Endometrial microvascular endothelial cells (primary cell): ENCODE measurements around the gene PTPRT. TPM values are rescaled to one million over a fixed set of nuclear protein-coding genes. Genes with fewer than 3 reads are reported as not detected.

Source experiments
- in situ Hi-C: cut with HindIII; loops from 2 replicates; pipeline ENCODE4 v1.10.0; 2017; ENCODE audit warnings: low sequenced_read_pairs, low pct_unique_long_range_greater_than_20kb; ENCODE audit errors: inconsistent ontology term
- total RNA-seq: library from RNA; depleted of rRNA; stranded (reverse); fragments of >200 nt; gene quantifications from one replicate; pipeline ENCODE4 v1.2.3, GENCODE V29; 2015; ENCODE audit errors: inconsistent ontology term

The PTPRT gene
- total RNA-seq, 1 donor from 2014 or later, result not detected

DNA sequence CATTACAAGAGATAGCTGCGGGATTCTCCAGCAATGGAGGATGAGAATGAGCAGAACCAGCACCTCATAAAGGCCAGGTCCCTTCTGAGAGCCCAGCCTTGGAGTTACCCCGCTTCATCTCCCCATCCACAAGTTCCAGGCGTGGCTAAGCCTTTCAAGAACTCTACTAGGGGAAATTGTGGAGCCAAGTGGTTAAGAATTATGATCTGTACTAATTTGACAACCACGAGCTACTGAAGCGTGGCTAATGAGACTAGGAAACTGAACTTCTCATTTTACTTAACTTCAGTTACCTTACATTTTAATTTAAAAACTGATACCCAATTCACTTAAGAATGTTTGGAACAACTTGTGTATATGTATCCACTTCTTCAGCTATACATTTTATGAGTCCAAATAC, 401.0 kb downstream of the PTPRT start:
- in situ Hi-C loops, result no loop called here

DNA sequence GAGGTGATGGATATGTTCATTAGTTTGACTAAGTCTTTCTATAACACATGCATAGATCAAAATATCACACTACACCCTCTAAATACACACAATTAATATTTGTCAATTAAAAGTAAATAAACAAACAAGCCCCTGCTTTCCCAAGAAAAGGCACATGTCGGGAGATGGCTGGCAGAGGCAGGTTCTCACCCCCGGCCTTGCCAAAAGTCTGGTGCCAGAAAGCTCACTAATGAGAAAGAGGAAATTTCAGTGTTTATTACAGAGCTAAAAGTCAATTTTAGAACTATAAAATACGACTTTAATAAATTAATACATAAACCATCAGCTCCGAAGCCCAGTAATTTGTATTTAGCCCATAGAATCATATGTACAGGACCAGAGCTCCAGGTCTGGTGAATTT, 404.7 kb downstream of the PTPRT start:
- in situ Hi-C loops, result no loop called here

DNA sequence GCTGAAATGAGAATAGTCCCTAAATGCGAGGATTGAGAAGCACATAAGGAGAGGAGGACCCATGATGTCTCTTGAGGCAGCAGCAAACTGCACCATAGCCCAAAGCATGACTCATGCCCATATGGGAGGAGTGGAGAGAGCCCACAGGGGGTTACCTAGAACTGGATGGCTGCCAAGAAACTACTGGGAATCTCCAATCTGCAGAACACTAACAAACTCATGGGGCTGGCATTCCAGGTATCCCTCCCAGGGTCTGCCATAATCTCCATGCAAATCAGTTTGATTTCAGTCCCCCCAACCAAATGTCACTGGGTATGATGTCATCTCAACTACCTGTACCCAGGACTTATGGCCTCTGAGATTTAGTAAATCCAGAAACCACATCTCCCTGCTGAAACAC, 410.5 kb downstream of the PTPRT start:
- in situ Hi-C loops, result no loop called here

DNA sequence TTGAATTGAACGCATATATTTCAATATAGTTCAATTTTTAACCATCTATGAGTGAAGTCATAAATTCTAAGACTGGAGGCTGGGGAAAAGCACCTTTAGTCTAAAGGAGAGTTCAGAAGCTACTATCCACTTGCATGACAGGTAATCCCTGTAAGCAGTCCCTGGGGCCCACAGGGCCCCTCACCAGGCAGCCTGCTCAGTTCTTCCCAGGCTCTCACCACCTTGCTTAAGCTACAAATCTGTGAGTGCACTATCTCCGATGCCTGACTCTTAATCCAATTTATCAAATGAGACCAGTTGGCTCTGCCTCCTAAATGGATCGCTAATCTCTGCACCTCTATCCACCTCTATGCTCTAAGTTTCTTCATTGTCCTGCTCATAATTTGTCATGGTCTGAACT, 413.8 kb downstream of the PTPRT start:
- in situ Hi-C loops, result no loop called here

DNA sequence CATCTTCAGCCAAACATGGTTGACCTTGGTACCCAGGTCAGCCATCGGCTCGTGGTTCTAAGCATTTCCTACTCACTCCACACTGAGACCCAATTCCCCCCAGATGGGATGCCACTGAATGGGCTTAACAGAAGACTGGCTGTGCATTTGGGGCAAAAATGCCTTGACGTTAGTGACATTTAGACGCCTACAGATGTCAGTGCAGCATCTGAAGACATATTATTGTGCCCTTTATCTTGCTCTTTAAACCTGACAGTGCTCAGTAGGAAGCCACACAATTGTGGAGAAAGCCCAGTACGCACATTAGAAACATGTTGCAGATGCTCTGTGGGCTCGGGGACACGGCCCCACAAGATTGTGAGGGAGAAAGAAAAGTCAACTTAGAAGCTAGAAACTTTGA, 414.7 kb downstream of the PTPRT start:
- in situ Hi-C loops, result no loop called here

DNA sequence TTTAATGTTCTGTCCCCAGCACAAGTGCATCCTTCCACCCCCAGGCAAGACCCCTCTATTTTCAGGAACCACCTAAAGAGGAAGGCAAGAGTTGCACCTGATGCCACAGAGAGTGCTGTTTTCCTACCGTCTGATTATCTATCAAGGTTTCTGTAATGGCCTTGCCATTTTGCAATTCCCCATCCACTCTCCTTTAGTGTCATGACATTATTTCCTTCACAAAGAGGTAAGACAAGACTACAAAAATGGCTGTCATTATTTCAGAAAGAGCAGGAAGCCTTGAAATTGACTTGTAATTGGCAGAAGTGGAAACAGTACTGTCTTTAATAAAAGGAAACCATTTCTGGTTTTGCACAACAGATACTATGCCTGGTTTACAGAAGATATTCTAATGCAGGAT, 426.7 kb downstream of the PTPRT start:
- in situ Hi-C loops, result no loop called here

DNA sequence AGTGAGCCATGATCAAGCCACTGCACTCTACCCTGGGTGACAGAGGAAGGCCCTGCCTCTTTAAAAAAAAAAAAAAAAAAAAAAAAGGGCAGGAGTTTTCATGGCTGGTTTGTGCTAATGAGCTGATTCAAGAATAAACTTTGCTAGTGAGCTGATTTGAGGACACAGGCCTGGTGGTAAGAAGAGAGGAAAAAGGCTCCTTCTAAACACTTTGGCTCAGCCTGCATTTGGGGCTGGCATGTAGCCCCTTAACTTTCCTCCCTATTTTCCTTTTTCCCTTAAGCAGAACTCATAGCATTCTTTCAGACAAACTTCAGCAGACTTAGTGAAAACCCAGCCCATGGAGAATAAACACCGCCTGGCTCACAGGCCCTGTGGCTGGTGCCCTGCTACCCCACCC, 432.7 kb downstream of the PTPRT start:
- in situ Hi-C loops, result no loop called here

DNA sequence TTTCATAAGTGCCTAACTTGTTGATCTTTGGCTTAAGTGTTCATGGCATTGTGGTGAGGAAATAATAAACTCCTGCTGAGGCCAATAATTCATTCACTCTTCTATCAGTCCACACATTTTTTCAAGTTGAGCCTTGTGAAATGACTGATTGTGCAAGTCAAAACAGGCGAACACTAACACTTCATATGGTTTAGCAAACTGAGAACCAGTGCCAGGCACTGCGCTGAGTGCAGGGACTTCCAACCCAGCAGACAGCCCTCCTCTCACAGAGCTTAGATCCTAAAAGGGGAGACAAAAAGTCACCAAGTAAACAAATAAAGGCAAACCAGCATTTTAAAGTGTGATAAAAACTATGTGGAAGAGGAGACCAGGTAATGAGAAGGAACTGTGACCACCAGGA, 435.0 kb downstream of the PTPRT start:
- in situ Hi-C loops, result no loop called here

DNA sequence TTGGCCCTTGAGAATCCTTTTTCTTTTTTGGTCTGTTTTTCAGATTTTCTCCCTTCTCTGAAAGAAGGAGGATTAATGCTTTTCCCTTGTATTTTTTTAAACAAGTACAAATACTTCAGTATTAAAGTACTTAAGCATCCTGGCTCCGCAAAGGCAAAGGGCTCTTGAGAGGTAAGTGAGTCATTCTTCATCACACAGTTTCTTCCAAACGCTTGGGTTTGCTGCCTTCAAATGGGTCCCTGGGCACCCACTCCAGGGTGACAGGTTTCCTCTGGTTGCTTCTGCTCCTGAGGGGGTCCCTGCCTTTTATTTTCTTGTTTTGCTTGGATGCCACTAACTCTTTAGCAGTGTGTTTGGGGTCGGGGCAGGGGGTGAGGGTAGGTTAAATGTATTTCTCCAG, 437.1 kb downstream of the PTPRT start:
- in situ Hi-C loops, result no loop called here

DNA sequence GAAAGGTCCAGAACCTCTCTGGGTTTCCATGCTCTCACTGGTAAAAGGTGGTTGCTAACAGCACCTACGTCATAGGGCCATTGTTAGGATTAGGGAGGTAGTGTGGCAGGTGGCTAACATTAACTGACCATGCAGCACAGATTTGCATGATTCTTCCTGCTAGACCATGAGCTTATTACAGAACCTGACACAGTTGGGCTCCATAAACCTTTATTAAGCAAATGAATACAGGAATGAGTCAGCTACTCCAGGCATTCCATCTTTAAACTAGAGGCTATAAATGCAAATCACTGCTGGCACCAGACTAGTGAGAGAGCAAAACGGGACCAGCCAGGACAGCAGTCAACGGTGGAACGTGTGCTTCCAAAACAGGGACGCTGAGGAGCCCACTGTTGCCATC, 440.1 kb downstream of the PTPRT start:
- in situ Hi-C loops, result no loop called here

DNA sequence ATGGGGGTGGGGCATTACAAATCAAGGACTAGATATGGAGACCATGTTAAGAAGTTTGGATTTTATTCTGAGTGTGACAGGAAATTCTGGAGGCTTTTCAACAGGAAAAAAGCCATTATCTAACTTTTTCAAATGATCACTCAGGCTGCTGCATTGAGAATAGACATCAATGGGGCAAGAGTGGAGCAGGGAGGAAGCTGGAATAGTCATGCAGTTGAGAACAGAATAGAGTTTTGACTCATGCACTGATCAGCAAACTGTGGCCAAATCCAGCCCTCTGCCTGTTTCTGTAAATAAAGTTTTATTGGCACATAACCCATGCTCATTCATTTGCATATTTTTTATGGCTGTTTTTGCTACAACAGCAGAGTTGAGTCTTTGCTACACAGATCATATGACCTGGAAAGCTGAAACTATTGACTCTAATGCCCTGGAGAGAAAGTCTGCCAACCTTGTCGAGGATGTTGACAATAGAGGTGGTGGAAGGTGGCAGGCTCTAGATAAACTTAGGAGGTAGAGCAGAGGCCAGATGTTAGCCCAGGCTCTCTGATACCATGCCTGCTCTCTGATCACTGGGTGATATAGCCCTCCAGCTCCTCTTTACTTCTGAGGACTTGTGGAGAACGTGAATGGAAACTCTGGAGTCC, 441.8 kb downstream of the PTPRT start:
- in situ Hi-C loops, result no loop called here

DNA sequence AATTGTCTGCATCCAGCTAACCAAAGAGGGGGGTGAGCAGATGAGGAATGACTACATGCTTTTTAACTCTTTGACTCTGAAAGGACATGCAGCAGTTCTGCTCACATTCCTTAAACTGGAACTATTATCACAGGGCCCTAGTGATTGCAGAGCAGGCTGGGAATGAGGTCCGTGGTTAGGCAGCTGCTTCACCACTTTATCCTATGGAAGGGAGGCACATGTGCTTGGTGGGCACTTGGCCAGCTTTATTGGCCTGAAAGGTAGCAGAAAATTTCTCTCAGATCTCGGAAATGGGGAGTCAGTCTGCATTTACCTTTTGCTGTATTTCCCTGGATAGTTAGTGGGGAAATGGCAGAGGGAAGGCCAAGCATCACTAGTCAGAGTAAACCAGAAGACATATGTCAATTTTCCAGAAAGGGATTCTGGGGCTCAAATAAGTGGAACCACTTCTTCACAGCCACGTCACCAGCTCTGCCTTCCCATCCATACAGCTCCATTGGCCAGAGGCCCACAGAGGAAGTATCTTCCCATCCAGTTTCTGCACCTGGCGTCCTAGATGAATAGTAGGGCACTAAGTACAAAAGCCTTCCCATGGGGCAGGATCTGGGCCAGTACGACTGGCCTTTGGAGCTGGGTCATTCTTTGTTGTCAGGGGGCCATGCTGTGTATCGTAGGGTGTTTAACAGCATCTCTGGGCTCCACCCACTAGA, 444.8 kb downstream of the PTPRT start:
- in situ Hi-C loops, result no loop called here

DNA sequence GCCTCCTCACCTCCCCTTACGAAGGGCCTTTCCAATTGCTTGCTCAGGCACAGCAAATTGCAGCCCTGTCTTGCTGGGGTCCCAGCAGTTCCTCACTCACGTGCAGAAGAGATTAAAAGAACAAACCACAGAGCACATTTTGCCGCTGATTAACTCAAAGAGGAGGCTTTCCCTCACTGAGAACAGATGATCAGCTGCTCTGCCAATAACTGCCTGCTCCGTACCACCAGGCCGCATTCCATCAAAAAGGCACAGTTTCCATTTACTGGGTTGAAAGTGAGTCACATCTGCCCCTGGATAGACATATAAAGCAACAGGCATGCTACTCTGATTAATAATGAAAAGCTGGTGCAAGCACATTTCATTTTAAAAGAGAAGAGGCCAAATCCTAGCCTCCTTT, 446.8 kb downstream of the PTPRT start:
- in situ Hi-C loops, result no loop called here

DNA sequence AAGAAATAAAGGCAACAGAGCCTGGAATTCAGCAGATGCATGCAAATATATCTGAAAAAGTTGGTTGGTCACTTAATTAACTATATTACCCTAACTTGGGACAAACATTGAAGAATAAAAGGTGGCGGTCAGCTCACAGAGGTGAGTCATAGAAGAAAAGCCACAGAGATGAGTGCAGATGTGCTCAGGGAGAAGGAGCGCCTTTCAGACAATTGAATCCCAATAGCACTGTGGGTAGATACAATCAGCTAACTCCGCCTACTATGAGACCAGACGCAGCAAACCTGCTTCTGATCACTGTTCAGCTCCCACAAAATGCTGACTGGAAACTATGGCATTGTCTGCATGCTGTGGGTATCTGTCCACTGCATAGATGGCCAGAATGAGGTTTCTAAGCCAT, 447.8 kb downstream of the PTPRT start:
- in situ Hi-C loops, result no loop called here

DNA sequence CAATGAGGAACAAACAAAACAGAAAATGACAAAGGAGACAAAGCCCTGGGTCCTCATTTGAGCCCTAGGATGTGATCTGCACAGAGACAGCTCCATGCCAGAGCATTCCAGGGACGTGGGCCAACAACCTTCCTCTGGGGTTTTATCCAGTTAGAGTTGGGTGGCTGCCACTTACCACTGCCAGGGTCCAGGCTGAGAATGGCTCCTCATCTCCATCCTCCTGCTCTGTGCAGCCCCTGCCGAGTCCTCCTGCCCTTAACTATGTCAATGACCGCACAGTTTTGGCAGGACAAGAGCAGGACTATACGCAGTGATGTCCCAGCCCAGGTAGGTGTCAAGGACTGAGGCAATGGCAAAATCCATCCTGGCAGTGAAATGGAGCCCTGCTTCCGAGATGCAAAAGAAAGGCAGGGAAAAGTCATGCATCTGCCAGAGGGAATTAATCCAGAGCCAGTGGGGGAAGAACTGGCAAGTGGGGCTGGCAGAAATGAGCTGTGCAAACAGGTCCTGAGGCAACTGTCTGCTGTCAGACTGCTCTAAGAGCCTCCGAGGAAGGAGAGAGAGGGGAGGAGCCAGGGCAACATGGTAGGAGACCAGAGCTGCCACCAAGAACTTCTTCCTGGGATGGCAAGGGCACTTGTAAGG, 449.4 kb downstream of the PTPRT start:
- in situ Hi-C loops, result no loop called here

DNA sequence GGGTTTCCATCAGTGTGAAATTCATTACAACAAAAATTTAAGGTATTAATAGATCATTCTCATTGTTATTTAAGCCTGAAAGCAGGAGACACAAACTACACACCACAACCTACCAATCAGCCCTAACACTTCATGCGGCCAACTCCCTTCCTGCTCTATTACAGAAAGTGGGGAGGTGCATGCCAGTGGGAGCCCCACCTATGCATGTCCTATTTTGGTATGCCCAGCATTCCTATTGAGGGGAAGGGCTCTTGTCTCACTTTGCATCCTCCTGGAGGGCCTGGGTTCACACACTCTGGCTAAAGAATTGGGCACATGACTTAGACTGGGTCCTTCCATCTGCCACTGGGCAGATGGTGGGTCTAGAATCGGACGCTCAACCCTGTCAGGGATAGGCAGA, 450.0 kb downstream of the PTPRT start:
- in situ Hi-C loops, result no loop called here

DNA sequence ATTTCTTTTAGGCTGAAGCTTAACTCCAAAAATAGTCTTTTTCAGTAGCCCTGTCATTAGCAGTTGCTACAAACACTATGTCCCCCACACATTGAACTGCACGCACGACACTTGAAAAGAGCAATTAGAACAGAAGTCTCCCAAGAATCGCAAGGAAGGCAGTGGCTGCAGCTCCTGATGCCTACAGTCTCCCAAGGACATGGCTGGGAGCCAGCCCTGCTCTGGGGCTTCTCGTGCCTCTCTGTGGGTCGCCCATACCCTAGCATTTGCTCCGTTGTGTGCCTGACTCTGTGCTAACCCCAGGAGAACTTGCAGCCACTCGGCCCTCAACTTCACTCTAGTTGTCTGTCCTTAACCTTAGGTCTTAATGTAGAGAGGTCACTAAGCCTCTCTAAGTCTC, 454.2 kb downstream of the PTPRT start:
- in situ Hi-C loops, result no loop called here

DNA sequence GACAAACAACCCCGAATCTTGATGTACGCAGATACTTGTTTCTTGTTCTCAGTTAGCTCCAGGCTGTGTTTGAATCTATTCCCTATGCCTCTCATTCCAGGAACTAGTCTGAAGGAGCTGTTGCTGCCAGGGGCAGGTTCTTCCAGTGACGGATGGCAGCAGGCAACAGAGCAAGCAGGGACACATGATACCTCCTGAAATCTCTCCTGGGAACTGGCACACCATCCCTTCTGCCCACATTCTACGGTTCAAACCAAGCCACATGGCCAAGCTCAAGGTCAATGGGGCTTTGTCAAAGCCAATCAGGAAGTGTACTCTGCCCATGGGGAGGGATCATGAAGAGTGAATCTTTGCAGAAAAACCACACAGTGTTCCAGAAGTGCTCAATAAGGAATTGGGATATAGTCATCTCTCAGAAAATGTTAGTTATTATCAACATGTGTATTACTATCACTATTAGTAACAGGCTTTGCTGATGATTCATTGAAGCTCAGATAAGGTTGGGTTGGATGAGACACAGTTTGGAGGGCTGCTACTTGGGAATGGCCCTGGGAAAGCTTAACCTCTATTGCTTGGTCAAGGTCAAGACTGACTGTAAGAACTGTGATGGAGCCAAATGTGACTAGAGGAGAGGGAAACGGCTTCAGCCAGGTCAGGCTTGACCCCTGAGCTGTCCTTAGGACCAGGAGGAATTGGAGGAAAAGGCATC, 454.9 kb downstream of the PTPRT start:
- in situ Hi-C loops, result no loop called here

DNA sequence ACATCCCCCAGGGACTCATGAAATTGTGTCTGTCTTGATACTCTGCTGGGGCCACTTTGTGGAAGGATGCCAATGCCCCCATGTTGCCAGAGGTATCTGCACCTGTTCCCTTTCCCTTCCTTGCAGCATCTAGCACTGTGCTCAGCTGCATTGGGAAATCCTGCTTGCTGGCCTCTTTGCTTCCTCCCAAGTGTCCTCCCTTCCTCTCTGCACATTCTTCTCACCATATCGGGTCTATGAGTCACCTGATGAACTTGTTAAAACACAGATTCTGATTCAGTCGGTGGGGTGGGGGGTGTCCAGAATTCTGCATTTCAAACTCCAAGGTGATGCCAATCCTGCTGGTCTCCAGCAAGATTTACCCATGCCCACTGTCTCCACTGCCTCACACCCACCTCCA, 467.8 kb downstream of the PTPRT start:
- in situ Hi-C loops, result no loop called here
